ENCODE measurements around the gene KBTBD4.
A peak's percentile ranks its signal among the peaks of the same experiment; 100 is the strongest.

The KBTBD4 gene

DNA sequence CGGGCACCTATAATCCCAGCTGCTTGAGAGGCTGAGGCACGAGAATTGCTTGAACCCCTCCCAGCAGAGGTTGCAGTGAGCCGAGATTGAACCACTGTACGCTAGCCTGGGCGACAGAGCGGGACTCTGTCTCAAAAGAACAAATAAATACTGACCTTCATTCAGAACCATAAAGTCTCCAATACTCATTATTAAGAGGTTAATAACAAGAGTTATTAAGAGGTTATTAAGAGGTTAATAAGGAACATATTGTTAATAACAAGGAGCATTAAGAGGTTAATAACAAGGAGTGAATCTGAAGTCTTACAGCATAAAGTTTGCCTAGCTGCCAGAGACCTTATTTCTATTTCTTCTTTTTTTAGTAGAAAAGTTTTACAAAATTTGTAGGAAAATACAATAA is 33.5 kb downstream of the KBTBD4 start:
- no peak for TF ChIP-seq Cebpa-rat (IDR thresholded peaks at IDR 0.05)
- Histone ChIP-seq H3K9ac (no peak overlapping the region), H3K27ac (no peak overlapping the region), H3K4me3 (no peak overlapping the region), H3K36me3 (peaks cover 17 to 83% (median 65%) of the 10 kb centered on the region in 11 experiments; a peak in 21 of 22 replicates), H3K4me1 (peaks cover 28 to 85% (median 43%) of the 10 kb centered on the region in 10 experiments), H3K27me3 (no peaks in the 10 kb centered on the region), H4K20me1 (peaks cover 94 to 99% (median 98%) of the 10 kb centered on the region in 11 experiments), H3K9me3 (replicated peaks in 1 of 11) (no peaks in the 10 kb centered on the region; a peak in 1 of 22 replicates), H3K4me2 (0 out of 22 replicates have a peak overlapping the region, but pooled peaks of 1 of the 11 experiments have one; percentile 1)

DNA sequence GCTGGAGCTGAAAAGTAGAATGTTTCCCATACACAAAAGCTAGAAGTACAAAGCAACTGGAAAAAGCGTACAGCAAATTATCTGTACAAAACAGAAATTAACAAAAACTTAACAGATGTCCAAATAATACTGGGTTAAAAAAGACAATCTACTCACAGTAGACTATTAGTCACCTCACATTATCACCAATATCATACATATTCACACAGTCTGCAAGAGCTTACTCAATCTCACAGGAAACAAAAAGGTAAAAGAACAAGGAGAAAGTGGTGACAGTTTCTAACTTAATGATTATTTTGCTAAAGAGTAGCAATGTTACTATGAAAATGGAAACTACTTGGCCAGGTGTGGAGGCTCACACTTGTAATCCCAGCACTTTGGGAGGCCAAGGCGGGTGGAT is 37.7 kb downstream of the KBTBD4 start:
- peak overlapping the region in 3 of 11 experiments; percentile 6 to 41 (median 7); a peak in 4 of 22 replicates for H3K27ac ChIP-seq
- 0 out of 22 replicates have a peak, but pooled peaks cover 0 to 3% (median 0%) of the 10 kb centered on the region in 11 experiments for H3K9me3 ChIP-seq (replicated peaks in 1 of 11)
- no peaks in the 10 kb centered on the region for H3K27me3 ChIP-seq
- H3K4me1 ChIP-seq, result peaks cover 46 to 92% (median 54%) of the 10 kb centered on the region in 10 experiments
- H3K4me3 ChIP-seq, result no peak overlapping the region
- H3K36me3 ChIP-seq, result peaks cover 14 to 72% (median 44%) of the 10 kb centered on the region in 11 experiments; a peak in 21 of 22 replicates
- no peak for TF ChIP-seq Cebpa-rat (IDR thresholded peaks at IDR 0.05)
- H3K9ac ChIP-seq, result peak overlapping the region in 2 of 11 experiments; percentile 2 to 47; a peak in 3 of 22 replicates
- peaks cover 97 to 99% (median 99%) of the 10 kb centered on the region in 11 experiments for H4K20me1 ChIP-seq
- H3K4me2 ChIP-seq, result peak overlapping the region in 10 of 11 experiments; percentile 14 to 61 (median 32); a peak in 16 of 22 replicates

DNA sequence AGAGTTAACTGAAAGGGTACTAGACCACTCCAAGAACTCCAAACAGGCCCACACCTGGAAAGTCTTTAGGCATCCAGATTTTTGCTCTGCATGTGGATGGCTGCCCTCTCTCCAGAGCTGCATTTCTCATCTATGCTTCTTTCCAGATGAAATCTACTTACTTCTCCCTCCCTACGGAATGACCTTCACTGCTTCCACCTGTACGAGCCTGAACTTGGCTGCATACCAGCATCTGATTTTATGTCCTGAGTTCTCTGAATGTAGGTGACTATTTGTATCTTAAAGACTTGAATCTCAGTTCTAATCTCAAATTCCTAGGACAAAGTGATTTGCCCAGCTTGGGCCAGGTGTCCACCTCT is 39.1 kb downstream of the KBTBD4 start:
- H3K4me3 ChIP-seq, result no peak overlapping the region
- H3K27ac ChIP-seq, result no peak overlapping the region; a peak in 1 of 22 replicates
- peaks cover 98 to 100% (median 100%) of the 10 kb centered on the region in 11 experiments for H4K20me1 ChIP-seq
- no peaks in the 10 kb centered on the region for H3K27me3 ChIP-seq
- H3K4me1 ChIP-seq, result peaks cover 60 to 98% (median 67%) of the 10 kb centered on the region in 10 experiments
- H3K36me3 ChIP-seq, result peaks cover 18 to 69% (median 48%) of the 10 kb centered on the region in 11 experiments; a peak in 20 of 22 replicates
- H3K9me3 ChIP-seq (replicated peaks in 1 of 11), result 0 out of 22 replicates have a peak, but pooled peaks cover 0 to 3% (median 0%) of the 10 kb centered on the region in 11 experiments
- no peak overlapping the region for H3K9ac ChIP-seq
- TF ChIP-seq Cebpa-rat (IDR thresholded peaks at IDR 0.05), result no peak
- H3K4me2 ChIP-seq, result peak overlapping the region; percentile 14 to 61 (median 35); a peak in 20 of 22 replicates

DNA sequence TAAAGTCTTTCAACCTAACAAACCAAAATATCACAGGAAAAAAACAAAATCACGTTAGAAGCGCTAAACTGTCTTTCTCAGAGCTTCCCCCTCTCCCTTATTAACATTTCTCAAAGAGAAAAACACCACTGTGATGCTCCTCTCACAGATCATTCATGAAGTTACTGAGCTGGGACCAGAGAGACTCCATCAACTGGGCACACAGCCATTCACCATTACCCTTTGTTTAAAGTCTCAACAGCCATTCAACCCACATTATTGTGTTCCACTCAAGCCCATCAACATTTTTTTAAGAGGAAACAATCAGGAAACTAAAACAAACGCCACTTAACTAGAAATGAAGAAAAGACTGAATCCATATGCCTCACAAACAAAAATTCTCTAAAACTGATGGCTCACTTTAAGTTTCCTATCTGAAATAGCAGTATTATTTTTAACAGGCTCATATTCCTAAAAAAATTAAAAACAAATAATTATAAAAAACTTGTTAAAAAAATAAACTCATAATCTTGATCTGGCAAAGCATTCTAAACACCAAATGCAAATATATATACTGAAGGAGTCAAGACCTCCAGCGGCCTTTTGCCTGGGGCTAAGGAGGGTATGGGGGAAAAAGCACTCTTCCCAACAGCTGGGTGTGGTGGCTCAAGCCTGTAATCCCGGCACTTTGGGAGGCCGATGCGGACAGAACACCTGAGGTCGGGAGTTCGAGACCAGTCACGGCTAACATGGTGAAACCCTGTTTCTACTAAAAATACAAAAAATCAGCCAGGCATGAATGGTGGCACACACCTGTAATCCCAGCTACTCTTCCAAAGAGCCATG is 39.8 kb downstream of the KBTBD4 start:
- 0 out of 22 replicates have a peak, but pooled peaks cover 0 to 3% (median 0%) of the 10 kb centered on the region in 11 experiments for H3K9me3 ChIP-seq (replicated peaks in 1 of 11)
- H3K27ac ChIP-seq, result peak overlapping the region in 4 of 11 experiments; percentile 6 to 38 (median 24); a peak in 4 of 22 replicates
- no peaks in the 10 kb centered on the region for H3K27me3 ChIP-seq
- peaks cover 94 to 100% (median 100%) of the 10 kb centered on the region in 11 experiments for H4K20me1 ChIP-seq
- no peak overlapping the region for H3K4me3 ChIP-seq
- no peak for TF ChIP-seq Cebpa-rat (IDR thresholded peaks at IDR 0.05)
- H3K9ac ChIP-seq, result peak overlapping the region in 1 of 11 experiments; percentile 42; a peak in 1 of 22 replicates
- peak overlapping the region; percentile 14 to 61 (median 35); a peak in 18 of 22 replicates for H3K4me2 ChIP-seq
- H3K36me3 ChIP-seq, result peaks cover 18 to 63% (median 50%) of the 10 kb centered on the region in 11 experiments; a peak in 20 of 22 replicates
- H3K4me1 ChIP-seq, result peaks cover 67 to 98% (median 72%) of the 10 kb centered on the region in 10 experiments

DNA sequence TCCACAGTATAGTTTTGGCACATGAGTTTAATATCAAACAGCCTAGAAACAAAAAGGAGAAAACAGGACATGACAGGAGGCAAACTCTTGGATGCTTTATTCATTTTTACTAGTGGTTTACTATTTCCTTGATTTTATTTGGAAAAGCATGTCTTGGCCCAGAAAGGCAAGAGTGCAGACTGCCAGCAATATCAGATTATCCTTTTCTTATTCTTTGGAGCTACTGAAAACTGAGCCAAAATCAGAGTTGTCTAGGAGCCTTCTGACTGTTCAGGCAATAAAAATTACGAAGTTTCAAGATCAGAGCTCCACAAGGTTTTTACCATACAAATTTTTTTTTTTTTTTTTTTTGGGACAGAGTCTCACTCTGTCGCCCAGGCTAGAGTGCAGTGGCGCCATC is 41.9 kb downstream of the KBTBD4 start:
- peaks cover 10 to 57% (median 39%) of the 10 kb centered on the region in 11 experiments; a peak in 20 of 22 replicates for H3K36me3 ChIP-seq
- H3K9me3 ChIP-seq (replicated peaks in 1 of 11), result 0 out of 22 replicates have a peak, but pooled peaks cover 0 to 3% (median 0%) of the 10 kb centered on the region in 11 experiments
- H3K4me1 ChIP-seq, result peaks cover 77 to 99% (median 87%) of the 10 kb centered on the region in 10 experiments

DNA sequence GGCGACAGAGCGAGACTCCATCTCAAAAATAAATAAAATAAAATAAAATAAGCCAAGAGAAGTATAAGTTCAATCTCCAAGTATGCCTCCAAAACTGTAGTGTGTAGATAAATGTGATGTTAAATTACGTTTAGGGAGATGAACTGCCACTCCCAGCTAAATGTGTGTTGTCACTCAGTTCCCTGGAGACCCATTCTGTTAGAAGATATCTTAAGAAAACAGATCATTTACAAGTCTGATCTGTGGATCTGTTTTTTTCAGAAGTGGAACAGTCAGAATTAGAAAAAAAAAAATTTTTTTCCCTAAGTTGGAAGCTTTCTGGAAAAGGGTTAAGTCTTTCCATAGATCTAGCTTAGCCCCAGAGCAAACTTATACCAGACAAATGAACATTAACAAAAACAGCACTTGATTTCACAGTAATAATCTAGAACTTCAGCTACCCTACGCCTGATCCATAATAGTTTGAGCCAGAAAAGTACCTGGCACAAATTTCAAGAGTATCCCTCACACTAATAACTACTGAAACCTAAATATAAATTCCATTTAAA is 44.0 kb downstream of the KBTBD4 start:
- no peak for TF ChIP-seq Cebpa-rat (IDR thresholded peaks at IDR 0.05)
- H3K4me1 ChIP-seq, result peaks cover 72 to 96% (median 85%) of the 10 kb centered on the region in 10 experiments
- no peaks in the 10 kb centered on the region for H3K27me3 ChIP-seq
- H3K4me2 ChIP-seq, result peak overlapping the region; percentile 60 to 77 (median 74)
- peaks cover 17 to 59% (median 51%) of the 10 kb centered on the region in 11 experiments; a peak in 20 of 22 replicates for H3K36me3 ChIP-seq
- 0 out of 22 replicates have a peak, but pooled peaks cover 0 to 3% (median 0%) of the 10 kb centered on the region in 11 experiments for H3K9me3 ChIP-seq (replicated peaks in 1 of 11)
- H3K27ac ChIP-seq, result peak overlapping the region; percentile 39 to 83 (median 78); a peak in 20 of 22 replicates
- peak overlapping the region; percentile 29 to 71 (median 54); a peak in 17 of 22 replicates for H3K9ac ChIP-seq
- peaks cover 90 to 100% (median 100%) of the 10 kb centered on the region in 11 experiments for H4K20me1 ChIP-seq
- peak overlapping the region in 2 of 10 experiments; percentile 19 to 28; a peak in 2 of 20 replicates for H3K4me3 ChIP-seq

More for the DNA sequence above, 41.9 kb downstream of the KBTBD4 start:
- no peaks in the 10 kb centered on the region for H3K27me3 ChIP-seq
- H3K4me3 ChIP-seq, result no peak overlapping the region
- H3K9ac ChIP-seq, result no peak overlapping the region
- peak overlapping the region in 3 of 11 experiments; percentile 0 to 35 (median 15); a peak in 2 of 22 replicates for H3K27ac ChIP-seq
- H3K4me2 ChIP-seq, result peak overlapping the region in 7 of 11 experiments; percentile 3 to 76 (median 50); a peak in 11 of 22 replicates
- H4K20me1 ChIP-seq, result peaks cover 92 to 100% (median 100%) of the 10 kb centered on the region in 11 experiments
- TF ChIP-seq Cebpa-rat (IDR thresholded peaks at IDR 0.05), result no peak

DNA sequence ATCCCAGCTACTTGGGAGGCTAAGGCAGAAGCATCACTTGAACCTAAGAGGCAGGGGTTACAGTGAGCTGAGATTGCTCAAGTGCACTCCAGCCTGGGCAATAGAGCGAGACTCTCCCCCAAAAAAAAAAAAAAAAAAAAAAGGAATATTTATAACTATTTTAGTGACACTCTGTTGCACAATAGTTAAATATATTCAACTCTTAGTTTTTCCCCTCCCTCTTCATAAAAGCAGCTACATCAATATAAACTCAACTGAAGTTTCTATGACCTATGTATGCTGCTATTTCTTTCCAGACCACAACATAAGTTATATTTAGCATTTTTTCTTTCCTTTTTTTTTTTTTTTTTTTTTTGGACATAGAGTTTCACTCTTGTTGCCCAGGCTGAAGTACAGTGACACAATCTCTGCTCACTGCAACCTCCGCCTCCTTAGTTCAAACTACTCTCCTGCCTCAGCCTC is 45.0 kb downstream of the KBTBD4 start:
- Histone ChIP-seq H3K4me3 (peak overlapping the region in 2 of 10 experiments; percentile 23 to 28; a peak in 2 of 20 replicates), H3K4me2 (peak overlapping the region; percentile 60 to 77 (median 74)), H4K20me1 (peaks cover 90 to 100% (median 100%) of the 10 kb centered on the region in 11 experiments), H3K27ac (peak overlapping the region; percentile 39 to 83 (median 78); a peak in 21 of 22 replicates), H3K36me3 (peaks cover 24 to 63% (median 56%) of the 10 kb centered on the region in 11 experiments; a peak in 21 of 22 replicates), H3K9ac (peak overlapping the region; percentile 29 to 71 (median 58); a peak in 17 of 22 replicates), H3K27me3 (no peaks in the 10 kb centered on the region), H3K4me1 (peaks cover 62 to 87% (median 74%) of the 10 kb centered on the region in 10 experiments), H3K9me3 (replicated peaks in 1 of 11) (0 out of 22 replicates have a peak, but pooled peaks cover 0 to 3% (median 0%) of the 10 kb centered on the region in 11 experiments)
- peak in 7 of 11 experiments; percentile 52 to 87 (median 77); a peak in 13 of 22 replicates for TF ChIP-seq Cebpa-rat (IDR thresholded peaks at IDR 0.05)
